Measurements from ENCODE around the gene ITPR2. TPM values are rescaled to one million over a fixed set of nuclear protein-coding genes. Genes with fewer than 3 reads are reported as not detected.

ITPR2 gene
- polyA plus RNA-seq, 1 of the 3 experiments (the other 2 are of a cell fraction): 2.3 TPM

GRCh38 chr12:26452511-26452910 is 380.5 kb downstream of the ITPR2 start:
- Histone ChIP-seq H4K20me1 (ENCODE audit: insufficient read depth) (no peaks in the 10 kb centered on the region), H3K9ac (no peak overlapping the region), H3K79me2 (ENCODE audit: insufficient read depth) (no peaks in the 10 kb centered on the region), H3K27ac (ENCODE audit: low read depth in 2 of 2, low read length in 1 of 2) (no peak overlapping the region), H3F3A (replicated peaks; ENCODE audit: insufficient read depth) (no peaks in the 10 kb centered on the region), H3K4me1 (ENCODE audit: control insufficient read depth in 1 of 2, insufficient read depth in 2 of 2, low read depth in 1 of 2, low read length in 1 of 2) (no peaks in the 10 kb centered on the region; a peak in 1 of 4 replicates), H3K4me2 (no peak overlapping the region), H3K36me3 (replicated peaks in 1 of 2; ENCODE audit: control insufficient read depth in 1 of 2, insufficient read depth in 2 of 2, low read length in 1 of 2) (peaks cover 0 to 6% of the 10 kb centered on the region in 2 experiments), H3K27me3 (ENCODE audit: insufficient read depth) (no peaks in the 10 kb centered on the region), H2AFZ (ENCODE audit: low read depth) (no peak overlapping the region), H3K9me2 (no peaks in the 10 kb centered on the region), H3K9me3 (no peaks in the 10 kb centered on the region), H3K4me3 (ENCODE audit: low read depth in 2 of 2, low read length in 1 of 2) (no peak overlapping the region)
- DNase-seq: no peak
- POLR2A ChIA-PET: no interaction called here
- WGBS (ENCODE audit: low lambda C conversion rate): 90% methylated on average over 6 of the region's 6 CpGs
- TF ChIP-seq MAX (IDR thresholded peaks at IDR 0.05; ENCODE audit: low read depth) (no peak), FOXM1 (IDR thresholded peaks at IDR 0.05; ENCODE audit: low read depth) (no peak), RAD21 (IDR thresholded peaks at IDR 0.05; ENCODE audit: low read length) (no peak), EP300 (IDR thresholded peaks at IDR 0.05; ENCODE audit: borderline replicate concordance in 1 of 2, low read depth in 1 of 2, low read length in 1 of 2) (no peak), FOXJ3 (CRISPR knock-in tag; IDR thresholded peaks at IDR 0.05) (no peak), RCOR1 (IDR thresholded peaks at IDR 0.05; ENCODE audit: low read length) (no peak), RFX5 (IDR thresholded peaks at IDR 0.05; ENCODE audit: low read length) (no peak), GATA2 (CRISPR knock-in tag; IDR thresholded peaks at IDR 0.05) (no peak), RXRA (IDR thresholded peaks at IDR 0.05; ENCODE audit: borderline replicate concordance, low read depth) (no peak), PBX3 (IDR thresholded peaks at IDR 0.05) (no peak)
- TF ChIP-seq, protein P1, sequence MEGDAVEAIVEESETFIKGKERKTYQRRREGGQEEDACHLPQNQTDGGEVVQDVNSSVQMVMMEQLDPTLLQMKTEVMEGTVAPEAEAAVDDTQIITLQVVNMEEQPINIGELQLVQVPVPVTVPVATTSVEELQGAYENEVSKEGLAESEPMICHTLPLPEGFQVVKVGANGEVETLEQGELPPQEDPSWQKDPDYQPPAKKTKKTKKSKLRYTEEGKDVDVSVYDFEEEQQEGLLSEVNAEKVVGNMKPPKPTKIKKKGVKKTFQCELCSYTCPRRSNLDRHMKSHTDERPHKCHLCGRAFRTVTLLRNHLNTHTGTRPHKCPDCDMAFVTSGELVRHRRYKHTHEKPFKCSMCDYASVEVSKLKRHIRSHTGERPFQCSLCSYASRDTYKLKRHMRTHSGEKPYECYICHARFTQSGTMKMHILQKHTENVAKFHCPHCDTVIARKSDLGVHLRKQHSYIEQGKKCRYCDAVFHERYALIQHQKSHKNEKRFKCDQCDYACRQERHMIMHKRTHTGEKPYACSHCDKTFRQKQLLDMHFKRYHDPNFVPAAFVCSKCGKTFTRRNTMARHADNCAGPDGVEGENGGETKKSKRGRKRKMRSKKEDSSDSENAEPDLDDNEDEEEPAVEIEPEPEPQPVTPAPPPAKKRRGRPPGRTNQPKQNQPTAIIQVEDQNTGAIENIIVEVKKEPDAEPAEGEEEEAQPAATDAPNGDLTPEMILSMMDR (IDR thresholded peaks at IDR 0.05): no peak
- CTCF ChIA-PET: no interaction called here

- H3K4me1 ChIP-seq (ENCODE audit: control insufficient read depth in 1 of 2, insufficient read depth in 2 of 2, low read depth in 1 of 2, low read length in 1 of 2): no peaks in the 10 kb centered on the region; a peak in 1 of 4 replicates
- H3K9ac ChIP-seq: no peak overlapping the region
- ChIA-PET POLR2A (no interaction called here), CTCF (interaction anchor here (1.3 kb wide), 1 partner anchor 162 kb away, joined by 3 read pairs; no protein-coding TSS in a partner anchor)
- no peak overlapping the region for H3K27ac ChIP-seq (ENCODE audit: low read depth in 2 of 2, low read length in 1 of 2)
- no peaks in the 10 kb centered on the region for H4K20me1 ChIP-seq (ENCODE audit: insufficient read depth)
- no peaks in the 10 kb centered on the region for H3K9me3 ChIP-seq
- no peaks in the 10 kb centered on the region for H3K9me2 ChIP-seq
- H3K27me3 ChIP-seq (ENCODE audit: insufficient read depth): no peaks in the 10 kb centered on the region
- no peak overlapping the region for H3K4me2 ChIP-seq
- no peak overlapping the region for H2AFZ ChIP-seq (ENCODE audit: low read depth)
- H3F3A ChIP-seq (replicated peaks; ENCODE audit: insufficient read depth): peaks cover 3% of the 10 kb centered on the region
- H3K79me2 ChIP-seq (ENCODE audit: insufficient read depth): no peaks in the 10 kb centered on the region
- 74% methylated on average over 4 of the region's 4 CpGs for WGBS (ENCODE audit: low lambda C conversion rate)
- no peak for DNase-seq
- H3K4me3 ChIP-seq (ENCODE audit: low read depth in 2 of 2, low read length in 1 of 2): no peak overlapping the region
- H3K36me3 ChIP-seq (replicated peaks in 1 of 2; ENCODE audit: control insufficient read depth in 1 of 2, insufficient read depth in 2 of 2, low read length in 1 of 2): peaks cover 0 to 6% of the 10 kb centered on the region in 2 experiments
- TF ChIP-seq RCOR1 (IDR thresholded peaks at IDR 0.05; ENCODE audit: low read length): no peak
- TF ChIP-seq NRF1 (IDR thresholded peaks at IDR 0.05; ENCODE audit: low read depth, low read length): no peak
- TF ChIP-seq NFIC (IDR thresholded peaks at IDR 0.05; ENCODE audit: borderline replicate concordance): no peak
- TF ChIP-seq, protein P2, sequence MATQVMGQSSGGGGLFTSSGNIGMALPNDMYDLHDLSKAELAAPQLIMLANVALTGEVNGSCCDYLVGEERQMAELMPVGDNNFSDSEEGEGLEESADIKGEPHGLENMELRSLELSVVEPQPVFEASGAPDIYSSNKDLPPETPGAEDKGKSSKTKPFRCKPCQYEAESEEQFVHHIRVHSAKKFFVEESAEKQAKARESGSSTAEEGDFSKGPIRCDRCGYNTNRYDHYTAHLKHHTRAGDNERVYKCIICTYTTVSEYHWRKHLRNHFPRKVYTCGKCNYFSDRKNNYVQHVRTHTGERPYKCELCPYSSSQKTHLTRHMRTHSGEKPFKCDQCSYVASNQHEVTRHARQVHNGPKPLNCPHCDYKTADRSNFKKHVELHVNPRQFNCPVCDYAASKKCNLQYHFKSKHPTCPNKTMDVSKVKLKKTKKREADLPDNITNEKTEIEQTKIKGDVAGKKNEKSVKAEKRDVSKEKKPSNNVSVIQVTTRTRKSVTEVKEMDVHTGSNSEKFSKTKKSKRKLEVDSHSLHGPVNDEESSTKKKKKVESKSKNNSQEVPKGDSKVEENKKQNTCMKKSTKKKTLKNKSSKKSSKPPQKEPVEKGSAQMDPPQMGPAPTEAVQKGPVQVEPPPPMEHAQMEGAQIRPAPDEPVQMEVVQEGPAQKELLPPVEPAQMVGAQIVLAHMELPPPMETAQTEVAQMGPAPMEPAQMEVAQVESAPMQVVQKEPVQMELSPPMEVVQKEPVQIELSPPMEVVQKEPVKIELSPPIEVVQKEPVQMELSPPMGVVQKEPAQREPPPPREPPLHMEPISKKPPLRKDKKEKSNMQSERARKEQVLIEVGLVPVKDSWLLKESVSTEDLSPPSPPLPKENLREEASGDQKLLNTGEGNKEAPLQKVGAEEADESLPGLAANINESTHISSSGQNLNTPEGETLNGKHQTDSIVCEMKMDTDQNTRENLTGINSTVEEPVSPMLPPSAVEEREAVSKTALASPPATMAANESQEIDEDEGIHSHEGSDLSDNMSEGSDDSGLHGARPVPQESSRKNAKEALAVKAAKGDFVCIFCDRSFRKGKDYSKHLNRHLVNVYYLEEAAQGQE (IDR thresholded peaks at IDR 0.05; ENCODE audit: low read depth, low read length): no peak
- TF ChIP-seq TEAD4 (IDR thresholded peaks at IDR 0.05; ENCODE audit: borderline replicate concordance, insufficient read depth): no peak
- TF ChIP-seq TCF12 (IDR thresholded peaks at IDR 0.05): no peak
- no peak for TF ChIP-seq RFX5 (IDR thresholded peaks at IDR 0.05; ENCODE audit: low read length)
- no peak for TF ChIP-seq RXRA (IDR thresholded peaks at IDR 0.05; ENCODE audit: borderline replicate concordance, low read depth)
- no peak for TF ChIP-seq FOSL2 (IDR thresholded peaks at IDR 0.05; ENCODE audit: borderline replicate concordance, low read depth)
- no peak for TF ChIP-seq GATA2 (CRISPR knock-in tag; IDR thresholded peaks at IDR 0.05)
- no peak for TF ChIP-seq SIN3A (IDR thresholded peaks at IDR 0.05; ENCODE audit: borderline replicate concordance, low read depth, low read length)
- TF ChIP-seq POLR2AphosphoS5 (IDR thresholded peaks at IDR 0.05; ENCODE audit: low read depth, low read length): no peak
- no peak for TF ChIP-seq GABPA (IDR thresholded peaks at IDR 0.05; ENCODE audit: low read depth)
- no peak for TF ChIP-seq EZH2phosphoT487 (IDR thresholded peaks at IDR 0.05; ENCODE audit: borderline replicate concordance, low read depth)
- TF ChIP-seq MAX (IDR thresholded peaks at IDR 0.05; ENCODE audit: low read depth): no peak
- TF ChIP-seq CHD2 (IDR thresholded peaks at IDR 0.05; ENCODE audit: low read length, partially characterized antibody): no peak
- TF ChIP-seq FOXM1 (IDR thresholded peaks at IDR 0.05; ENCODE audit: low read depth): no peak
Observed at GRCh38 chr12:26451763-26452162, 381.2 kb downstream of the ITPR2 start.
